Keratinocyte (primary cell): ENCODE measurements around the gene SMARCC1. TPM values are rescaled to one million over a fixed set of nuclear protein-coding genes. Genes with fewer than 3 reads are reported as not detected.

Experiments
- DNase-seq: peaks from one replicate; pipeline ENCODE4 v3.0.0-alpha.2; 2011; ENCODE audit warnings: low read depth, missing footprints, low spot score
- FAIRE-seq: peaks from 2 replicates; lab custom pipeline; 2011; peaks lifted over from hg19 to GRCh38; lab: Jason Lieb, UNC
- H2AFZ ChIP-seq: 2 replicates; pipeline ENCODE4 v1.6.0; 2012; ENCODE audit warnings: low read length, control low read depth, inconsistent platforms; ENCODE audit not compliant: control insufficient read depth
- H3K27ac ChIP-seq: 2 replicates; pipeline ENCODE4 v1.5.1; 2011; ENCODE audit warnings: low read length; ENCODE audit not compliant: control insufficient read depth, insufficient read depth
- H3K27me3 ChIP-seq: 3 replicates; pipeline ENCODE4 v1.6.0; 2011; ENCODE audit warnings: low read length; ENCODE audit not compliant: control insufficient read depth, insufficient read depth; ENCODE audit errors: extremely low read depth
- H3K36me3 ChIP-seq, 2 experiments: 2 replicates in 1 of 2; 3 replicates in 1 of 2; pipeline ENCODE4 v1.5.1; 2011; ENCODE audit warnings: low read length in 2 of 2, mild to moderate bottlenecking in 1 of 2; ENCODE audit not compliant: control insufficient read depth in 2 of 2, insufficient read depth in 2 of 2; ENCODE audit errors: extremely low read depth in 1 of 2
- H3K4me1 ChIP-seq: 3 replicates; pipeline ENCODE4 v1.5.1; 2011; ENCODE audit warnings: low read length; ENCODE audit not compliant: control insufficient read depth, insufficient read depth; ENCODE audit errors: extremely low read depth
- H3K4me2 ChIP-seq: 3 replicates; pipeline ENCODE4 v1.6.0; 2011; ENCODE audit warnings: low read depth, low read length; ENCODE audit not compliant: control insufficient read depth, insufficient read depth; ENCODE audit errors: extremely low read depth
- H3K4me3 ChIP-seq, 3 experiments: fragments of 200-600 bp in 1 of 3; sonication (generic) in 1 of 3; 2 replicates in 2 of 3; 3 replicates in 1 of 3; pipeline ENCODE4 v1.5.1; 2011 to 2016; ENCODE audit warnings: low read length in 3 of 3, mild to moderate bottlenecking in 3 of 3, control low read depth in 2 of 3, inconsistent platforms in 1 of 3, low read depth in 1 of 3, mixed read lengths in 1 of 3, mixed run types in 1 of 3, moderate library complexity in 1 of 3; ENCODE audit not compliant: control insufficient read depth in 2 of 3, insufficient read depth in 2 of 3; ENCODE audit errors: extremely low read depth in 1 of 3
- H3K79me2 ChIP-seq: 2 replicates; pipeline ENCODE4 v1.6.0; 2012; ENCODE audit warnings: low read length; ENCODE audit not compliant: control insufficient read depth, insufficient read depth
- H3K9ac ChIP-seq: 3 replicates; pipeline ENCODE4 v1.6.0; 2011; ENCODE audit warnings: low read length; ENCODE audit not compliant: control insufficient read depth, insufficient read depth; ENCODE audit errors: extremely low read depth
- H3K9me1 ChIP-seq: 3 replicates; pipeline ENCODE4 v1.6.0; 2011; ENCODE audit warnings: low read length; ENCODE audit not compliant: control insufficient read depth, insufficient read depth; ENCODE audit errors: extremely low read depth
- H3K9me3 ChIP-seq: 2 replicates; pipeline ENCODE4 v1.5.1; 2012; ENCODE audit warnings: low read depth, low read length; ENCODE audit not compliant: control insufficient read depth
- H4K20me1 ChIP-seq: 3 replicates; pipeline ENCODE4 v1.6.0; 2011; ENCODE audit warnings: low read length; ENCODE audit not compliant: control insufficient read depth, insufficient read depth; ENCODE audit errors: extremely low read depth
- EZH2 ChIP-seq: IDR thresholded peaks from one replicate; pipeline ENCODE4 v1.6.1; 2012; ENCODE audit warnings: inconsistent platforms, mild to moderate bottlenecking, low read length, moderate library complexity
- dilution Hi-C: fragments of 300-500 bp; cut with MboI; formaldehyde crosslinking; loops from one replicate; pipeline ENCODE4 v1.7.0; 2020; ENCODE audit warnings: low sequenced_read_pairs; ENCODE audit not compliant: extremely low pct_ligation_motif_present
- polyA plus RNA-seq, 5 experiments: library from polyadenylated mRNA; depleted of rRNA in 3 of 5; stranded (reverse) in 3 of 5; stranded (forward) in 1 of 5; unstranded in 1 of 5; fragments of >200 nt; gene quantifications; 1 replicate in 1 of 5; 2 replicates in 3 of 5; 3 replicates in 1 of 5; pipeline versions ENCODE4 v1.2.1 to v1.2.3, GENCODE V29; 2011 to 2012; ENCODE audit warnings: missing spikeins in 2 of 5, low read depth in 1 of 5, low replicate concordance in 1 of 5
- TF ChIP-seq, protein P1 (sequence below), 3 experiments: IDR thresholded peaks in 1 of 3; conservative IDR thresholded peaks in 1 of 3; optimal IDR thresholded peaks in 1 of 3; 2 replicates in 2 of 3; 3 replicates in 1 of 3; pipeline versions ENCODE3 to v1.5.1; 2011; ENCODE audit warnings: low read length in 3 of 3, mild to moderate bottlenecking in 3 of 3, moderate library complexity in 2 of 3, control low read depth in 1 of 3, inconsistent platforms in 1 of 3; ENCODE audit not compliant: insufficient read depth in 2 of 3; ENCODE audit errors: extremely low read depth in 1 of 3

SMARCC1 gene
- polyA plus RNA-seq, 1 donor (not counting 4 experiments of a cell fraction or from before 2014, with no cell fraction given) = 39.7 TPM

- no peak overlapping the region for H3K9ac ChIP-seq
- DNase-seq (no peak), FAIRE-seq (no peak)
- H3K9me1 ChIP-seq = no peaks in the 10 kb centered on the region
- H4K20me1 ChIP-seq = no peaks in the 10 kb centered on the region
- TF ChIP-seq, protein P1, sequence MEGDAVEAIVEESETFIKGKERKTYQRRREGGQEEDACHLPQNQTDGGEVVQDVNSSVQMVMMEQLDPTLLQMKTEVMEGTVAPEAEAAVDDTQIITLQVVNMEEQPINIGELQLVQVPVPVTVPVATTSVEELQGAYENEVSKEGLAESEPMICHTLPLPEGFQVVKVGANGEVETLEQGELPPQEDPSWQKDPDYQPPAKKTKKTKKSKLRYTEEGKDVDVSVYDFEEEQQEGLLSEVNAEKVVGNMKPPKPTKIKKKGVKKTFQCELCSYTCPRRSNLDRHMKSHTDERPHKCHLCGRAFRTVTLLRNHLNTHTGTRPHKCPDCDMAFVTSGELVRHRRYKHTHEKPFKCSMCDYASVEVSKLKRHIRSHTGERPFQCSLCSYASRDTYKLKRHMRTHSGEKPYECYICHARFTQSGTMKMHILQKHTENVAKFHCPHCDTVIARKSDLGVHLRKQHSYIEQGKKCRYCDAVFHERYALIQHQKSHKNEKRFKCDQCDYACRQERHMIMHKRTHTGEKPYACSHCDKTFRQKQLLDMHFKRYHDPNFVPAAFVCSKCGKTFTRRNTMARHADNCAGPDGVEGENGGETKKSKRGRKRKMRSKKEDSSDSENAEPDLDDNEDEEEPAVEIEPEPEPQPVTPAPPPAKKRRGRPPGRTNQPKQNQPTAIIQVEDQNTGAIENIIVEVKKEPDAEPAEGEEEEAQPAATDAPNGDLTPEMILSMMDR (optimal IDR thresholded peaks at IDR 0.05 in 1 of 3, IDR thresholded peaks at IDR 0.05 in 1 of 3, conservative IDR thresholded peaks at IDR 0.05 in 1 of 3; ENCODE audit: extremely low read depth in 1 of 3, insufficient read depth in 2 of 3, low read length in 3 of 3) = no peak
- no peak for TF ChIP-seq EZH2
- H3K9me3 ChIP-seq = no peaks in the 10 kb centered on the region
- peaks cover 14 to 16% of the 10 kb centered on the region in 2 experiments for H3K36me3 ChIP-seq
- no peak overlapping the region for H3K4me2 ChIP-seq
- no peaks in the 10 kb centered on the region for H3K4me1 ChIP-seq
- dilution Hi-C loops = no loop called here
- no peak overlapping the region for H3K27ac ChIP-seq
- H3K79me2 ChIP-seq = no peaks in the 10 kb centered on the region
- H2AFZ ChIP-seq = no peak overlapping the region
- H3K4me3 ChIP-seq = no peak overlapping the region
- H3K27me3 ChIP-seq = no peaks in the 10 kb centered on the region
Measured at GRCh38 chr3:47715928-47716327, 65.8 kb downstream of the SMARCC1 start.

GRCh38 chr3:47714606-47715005, 67.1 kb downstream of the SMARCC1 start:
- no peak overlapping the region for H3K4me2 ChIP-seq
- no peak overlapping the region for H3K4me3 ChIP-seq
- H3K27ac ChIP-seq = no peak overlapping the region
- H3K79me2 ChIP-seq = no peaks in the 10 kb centered on the region
- TF ChIP-seq EZH2 = no peak
- TF ChIP-seq, protein P1 (optimal IDR thresholded peaks at IDR 0.05 in 1 of 3, IDR thresholded peaks at IDR 0.05 in 1 of 3, conservative IDR thresholded peaks at IDR 0.05 in 1 of 3; ENCODE audit: extremely low read depth in 1 of 3, insufficient read depth in 2 of 3, low read length in 3 of 3) = no peak
- H3K4me1 ChIP-seq = no peaks in the 10 kb centered on the region
- DNase-seq = no peak
- FAIRE-seq = no peak
- H4K20me1 ChIP-seq = no peaks in the 10 kb centered on the region
- peaks cover 16 to 17% of the 10 kb centered on the region in 2 experiments for H3K36me3 ChIP-seq
- no peak overlapping the region for H2AFZ ChIP-seq
- H3K9me1 ChIP-seq = no peaks in the 10 kb centered on the region
- H3K9ac ChIP-seq = no peak overlapping the region
- no peaks in the 10 kb centered on the region for H3K9me3 ChIP-seq
- dilution Hi-C loops = no loop called here
- no peaks in the 10 kb centered on the region for H3K27me3 ChIP-seq
